ENCODE measurements around the gene SRGAP1. TPM values are rescaled to one million over a fixed set of nuclear protein-coding genes. Genes with fewer than 3 reads are reported as not detected.
"Not testable (repeated sequence)": the region's sequence is repeated elsewhere in the genome, so short reads cannot be mapped to it uniquely, and the experiment has no call there.

SRGAP1 gene
- total RNA-seq, 2 experiments from 2014 or later = 0.03 to 0.08 TPM

- POLR2A ChIA-PET = no interaction called here
- peak; percentile 97 for ATAC-seq (ENCODE audit: low read depth)
- Mint-ChIP-seq H3K4me1 (peaks cover 5% of the 10 kb centered on the region), H3K36me3 (no peaks in the 10 kb centered on the region), H3K9me3 (no peaks in the 10 kb centered on the region), H3K4me3 (peak overlapping the region; percentile 58), H3K27me3 (peaks cover 43% of the 10 kb centered on the region), H3K27ac (no peak overlapping the region)
- peak; percentile 86 for DNase-seq
Measured at GRCh38 chr12:63843721-63844390, 644 bp upstream of the SRGAP1 start.

DNA sequence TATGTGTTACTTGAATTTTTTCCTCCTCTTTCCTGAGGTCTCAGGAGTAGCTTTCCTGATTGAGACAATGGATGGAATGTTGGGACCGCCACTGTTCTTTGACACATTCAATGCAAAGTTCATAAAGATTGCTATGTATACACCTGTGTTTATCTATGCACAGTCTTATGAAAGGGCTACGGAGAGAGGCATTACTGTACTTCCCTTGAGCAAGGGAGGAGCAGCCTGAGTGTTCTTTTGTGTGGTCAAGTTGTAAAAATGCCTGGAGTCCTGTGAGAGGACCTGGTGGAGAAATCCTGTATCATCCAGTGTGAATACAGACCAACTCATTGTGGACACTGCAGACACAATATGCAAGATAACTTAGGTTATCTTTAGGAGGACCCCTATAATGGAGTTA is 1.2 kb downstream of the SRGAP1 start:
- Mint-ChIP-seq H3K27me3 (peaks cover 44% of the 10 kb centered on the region), H3K36me3 (no peaks in the 10 kb centered on the region), H3K27ac (no peak overlapping the region), H3K4me3 (no peak overlapping the region), H3K9me3 (no peaks in the 10 kb centered on the region), H3K4me1 (peaks cover 5% of the 10 kb centered on the region)
- DNase-seq (no peak), ATAC-seq (ENCODE audit: low read depth) (no peak)
- POLR2A ChIA-PET = no interaction called here

DNA sequence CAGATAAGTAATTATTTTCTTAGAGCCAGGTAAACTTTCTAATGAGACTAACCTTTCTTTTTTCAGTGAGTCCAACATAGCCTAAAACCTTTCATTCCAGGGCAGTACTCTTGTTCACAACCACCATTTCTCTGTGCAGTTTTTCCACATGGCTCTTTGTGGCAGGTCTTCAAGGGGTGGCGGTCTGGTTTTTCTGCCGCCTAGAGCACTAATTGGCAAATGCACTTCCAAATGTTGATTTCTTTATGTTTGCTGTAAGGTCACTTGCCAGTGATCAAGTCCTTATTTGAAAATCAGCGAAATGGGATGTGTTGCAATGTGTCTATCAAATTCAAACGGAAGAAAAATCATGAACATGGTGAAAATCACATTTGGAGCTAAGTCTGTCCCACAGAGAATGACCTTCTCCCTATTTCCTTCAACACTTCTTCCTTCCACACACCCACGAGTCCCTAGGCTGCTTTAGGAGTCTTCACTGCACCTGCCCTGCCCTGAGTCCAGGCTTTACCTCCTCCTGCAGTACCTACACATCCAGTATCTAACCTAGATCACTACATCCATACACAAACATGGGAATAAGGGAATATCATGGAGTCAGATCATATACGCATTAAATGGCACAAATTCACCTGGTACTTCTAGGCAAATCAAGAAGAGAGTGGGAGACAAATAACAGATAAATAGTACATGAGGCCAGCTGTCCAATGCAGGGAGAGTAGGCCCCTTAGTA is 1.9 kb downstream of the SRGAP1 start:
- POLR2A ChIA-PET = no interaction called here
- H3K9me3 Mint-ChIP-seq = no peaks in the 10 kb centered on the region
- no peak for ATAC-seq (ENCODE audit: low read depth)
- peaks cover 41% of the 10 kb centered on the region for H3K27me3 Mint-ChIP-seq
- H3K4me1 Mint-ChIP-seq = peaks cover 5% of the 10 kb centered on the region
- DNase-seq = no peak
- H3K36me3 Mint-ChIP-seq = no peaks in the 10 kb centered on the region
- H3K27ac Mint-ChIP-seq = no peak overlapping the region
- no peak overlapping the region for H3K4me3 Mint-ChIP-seq

GRCh38 chr12:63848450-63848849 is 4.0 kb downstream of the SRGAP1 start:
- H3K36me3 Mint-ChIP-seq = no peaks in the 10 kb centered on the region
- POLR2A ChIA-PET = no interaction called here
- H3K4me1 Mint-ChIP-seq = peaks cover 5% of the 10 kb centered on the region
- no peak for DNase-seq
- H3K9me3 Mint-ChIP-seq = no peaks in the 10 kb centered on the region
- no peak overlapping the region for H3K4me3 Mint-ChIP-seq
- no peak overlapping the region for H3K27ac Mint-ChIP-seq
- H3K27me3 Mint-ChIP-seq = peaks cover 37% of the 10 kb centered on the region
- ATAC-seq (ENCODE audit: low read depth) = no peak

DNA sequence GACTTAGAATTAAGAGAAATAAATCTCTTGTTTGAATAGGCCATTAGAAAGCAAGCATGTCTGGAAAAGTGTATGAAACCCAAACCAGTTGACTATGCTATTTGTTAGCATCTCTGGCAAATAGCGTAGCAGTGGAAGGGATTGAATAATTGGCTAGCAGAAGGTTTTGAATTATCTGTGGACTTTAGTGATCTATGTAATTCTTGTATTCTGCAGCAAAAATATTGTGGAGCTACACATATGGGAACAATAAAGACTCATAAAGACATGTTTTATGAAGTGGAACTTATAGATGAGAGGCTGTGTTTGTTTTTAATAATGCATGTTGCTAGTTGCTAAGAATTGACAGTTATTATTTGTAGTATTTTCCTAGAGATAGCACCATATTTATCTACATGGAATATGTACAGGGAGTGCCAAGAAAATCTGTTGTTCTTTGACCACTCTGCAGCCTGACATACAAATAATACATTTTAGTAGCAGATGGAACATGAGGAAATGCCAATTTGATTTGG is 4.7 kb downstream of the SRGAP1 start:
- Mint-ChIP-seq H3K9me3 (no peaks in the 10 kb centered on the region), H3K4me3 (no peak overlapping the region)
- no peak for ATAC-seq (ENCODE audit: low read depth)

GRCh38 chr12:63849641-63850040 is 5.1 kb downstream of the SRGAP1 start:
- Mint-ChIP-seq H3K9me3 (no peaks in the 10 kb centered on the region), H3K36me3 (no peaks in the 10 kb centered on the region), H3K27ac (no peak overlapping the region), H3K27me3 (peaks cover 37% of the 10 kb centered on the region), H3K4me1 (peaks cover 3% of the 10 kb centered on the region), H3K4me3 (no peak overlapping the region)
- POLR2A ChIA-PET = interaction anchor here (0.6 kb wide), 1 partner anchor 636 kb away, joined by 4 read pairs; no protein-coding TSS in a partner anchor
- ATAC-seq (ENCODE audit: low read depth) (no peak), DNase-seq (no peak)

More for the DNA sequence above, 4.7 kb downstream of the SRGAP1 start:
- DNase-seq = no peak
- Mint-ChIP-seq H3K27me3 (peaks cover 39% of the 10 kb centered on the region), H3K36me3 (no peaks in the 10 kb centered on the region), H3K27ac (no peak overlapping the region), H3K4me1 (peaks cover 5% of the 10 kb centered on the region)
- POLR2A ChIA-PET = interaction anchor here (0.6 kb wide), 1 partner anchor 637 kb away, joined by 4 read pairs; no protein-coding TSS in a partner anchor

DNA sequence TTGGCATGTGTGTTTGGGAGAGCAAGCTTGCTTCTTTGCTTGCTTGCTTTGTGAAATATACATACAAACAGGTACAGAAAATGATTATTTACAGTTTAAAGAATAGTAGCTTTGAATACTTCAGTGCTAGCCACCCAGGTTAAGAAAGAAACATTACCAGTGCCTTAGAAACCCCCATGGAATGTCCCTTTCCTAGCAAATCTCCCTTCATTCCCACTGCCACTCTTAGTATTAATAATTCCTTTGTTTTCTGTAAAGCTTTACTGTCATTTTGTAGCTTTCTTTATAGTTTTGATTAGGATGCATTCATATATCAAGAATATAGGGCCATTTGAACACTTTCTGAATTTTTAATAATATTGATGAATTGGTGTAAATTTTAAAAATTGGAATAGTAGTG is 9.5 kb downstream of the SRGAP1 start:
- ATAC-seq (ENCODE audit: low read depth) = no peak
- Mint-ChIP-seq H3K36me3 (no peaks in the 10 kb centered on the region), H3K4me3 (no peak overlapping the region), H3K4me1 (no peaks in the 10 kb centered on the region), H3K27me3 (peaks cover 11% of the 10 kb centered on the region), H3K27ac (no peak overlapping the region), H3K9me3 (no peaks in the 10 kb centered on the region)
- no peak for DNase-seq
- POLR2A ChIA-PET = no interaction called here

DNA sequence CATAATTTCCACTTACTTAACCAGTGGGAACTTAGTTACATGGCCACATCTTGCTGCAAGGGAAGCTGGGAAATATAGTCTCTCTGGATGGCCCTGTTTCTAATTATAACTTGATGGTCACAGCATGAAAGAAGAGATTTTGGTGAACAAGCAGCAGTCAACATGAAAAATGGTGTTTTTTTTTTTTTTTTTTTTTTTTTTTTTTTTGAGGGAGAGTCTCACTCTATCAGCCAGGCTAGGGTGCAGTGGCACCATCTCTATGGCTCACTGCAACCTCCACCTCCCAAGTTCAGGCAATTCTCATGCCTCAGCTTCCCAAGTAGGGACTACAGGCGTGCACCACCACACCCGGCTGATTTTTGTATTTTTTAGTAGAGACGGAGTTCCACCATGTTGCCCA is 10.8 kb downstream of the SRGAP1 start:
- no peaks in the 10 kb centered on the region for H3K36me3 Mint-ChIP-seq
- no peak for ATAC-seq (ENCODE audit: low read depth)
- no peaks in the 10 kb centered on the region for H3K4me1 Mint-ChIP-seq
- POLR2A ChIA-PET = interaction anchor here (0.6 kb wide), 1 partner anchor 1865 kb away, joined by 3 read pairs; no protein-coding TSS in a partner anchor
- no peaks in the 10 kb centered on the region for H3K9me3 Mint-ChIP-seq
- peaks cover 9% of the 10 kb centered on the region for H3K27me3 Mint-ChIP-seq
- no peak overlapping the region for H3K4me3 Mint-ChIP-seq
- H3K27ac Mint-ChIP-seq = no peak overlapping the region
- no peak for DNase-seq

- no peaks in the 10 kb centered on the region for H3K9me3 Mint-ChIP-seq
- ATAC-seq (ENCODE audit: low read depth) (no peak), DNase-seq (no peak)
- H3K27ac Mint-ChIP-seq = no peak overlapping the region
- no peaks in the 10 kb centered on the region for H3K36me3 Mint-ChIP-seq
- POLR2A ChIA-PET = no interaction called here
- no peaks in the 10 kb centered on the region for H3K4me1 Mint-ChIP-seq
- no peak overlapping the region for H3K4me3 Mint-ChIP-seq
- H3K27me3 Mint-ChIP-seq = peaks cover 8% of the 10 kb centered on the region
Measured at GRCh38 chr12:63857771-63858670, 13.5 kb downstream of the SRGAP1 start.

DNA sequence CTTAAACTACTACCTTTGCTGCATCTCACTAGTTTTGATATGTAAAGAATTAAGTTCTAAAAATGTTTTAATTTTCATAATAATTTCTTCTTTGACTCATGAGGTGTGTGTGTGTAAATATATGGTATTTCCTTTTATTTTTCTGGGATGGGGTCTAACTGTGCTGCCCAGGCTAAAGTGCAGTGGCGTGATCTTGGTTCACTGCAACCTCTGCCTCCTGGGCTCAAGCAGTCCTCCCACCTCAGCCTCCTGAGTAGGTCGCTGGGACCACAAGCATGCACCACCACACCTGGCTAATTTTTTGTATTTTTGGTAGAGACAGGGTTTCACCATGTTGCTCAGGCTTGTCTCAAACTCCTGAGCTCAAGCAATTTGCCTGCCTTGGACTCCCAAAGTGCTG is 15.4 kb downstream of the SRGAP1 start:
- H3K4me3 Mint-ChIP-seq; H3K9me3 Mint-ChIP-seq; H3K4me1 Mint-ChIP-seq; POLR2A ChIA-PET; DNase-seq; H3K36me3 Mint-ChIP-seq; H3K27me3 Mint-ChIP-seq; H3K27ac Mint-ChIP-seq; ATAC-seq (ENCODE audit: low read depth): not testable (repeated sequence)

- Mint-ChIP-seq H3K36me3 (no peaks in the 10 kb centered on the region), H3K27ac (no peak overlapping the region), H3K4me1 (no peaks in the 10 kb centered on the region), H3K27me3 (peaks cover 3% of the 10 kb centered on the region), H3K4me3 (no peak overlapping the region), H3K9me3 (no peaks in the 10 kb centered on the region)
- DNase-seq (no peak), ATAC-seq (ENCODE audit: low read depth) (no peak)
- POLR2A ChIA-PET = no interaction called here
Measured at GRCh38 chr12:63862187-63862968, 17.9 kb downstream of the SRGAP1 start.

DNA sequence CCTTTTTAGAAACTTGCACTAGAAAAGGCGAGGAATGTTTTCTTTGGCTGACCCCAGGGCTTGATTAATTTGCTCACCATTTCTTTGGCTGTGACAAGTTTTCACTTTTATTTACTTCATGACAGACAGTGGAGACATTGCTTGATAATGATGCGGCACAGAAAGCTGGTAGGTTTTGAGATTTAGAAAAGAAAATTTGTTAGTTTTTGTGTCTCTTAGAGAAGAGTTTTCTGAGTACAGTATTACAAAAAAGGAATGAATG is 18.4 kb downstream of the SRGAP1 start:
- H3K9me3 Mint-ChIP-seq = no peaks in the 10 kb centered on the region
- no peaks in the 10 kb centered on the region for H3K36me3 Mint-ChIP-seq
- H3K27me3 Mint-ChIP-seq = peaks cover 3% of the 10 kb centered on the region
- H3K27ac Mint-ChIP-seq = no peak overlapping the region
- ATAC-seq (ENCODE audit: low read depth) = no peak
- no peak for DNase-seq
- POLR2A ChIA-PET = no interaction called here
- no peaks in the 10 kb centered on the region for H3K4me1 Mint-ChIP-seq
- H3K4me3 Mint-ChIP-seq = no peak overlapping the region
